ENCODE measurements around the gene IRF2.

Gene IRF2

GRCh38 chr4:184461711-184462441, 12.5 kb downstream of the IRF2 start:
- no peak for TF ChIP-seq CTCF (conservative IDR thresholded peaks at IDR 0.05; ENCODE audit: control insufficient read depth, insufficient read depth, low read depth, low read length)
- no peak overlapping the region for H3K4me3 ChIP-seq (ENCODE audit: control insufficient read depth, low read depth, low read length)
- DNase-seq (ENCODE audit: low read depth) = no peak

GRCh38 chr4:184460499-184461285, 13.7 kb downstream of the IRF2 start:
- no peak overlapping the region for H3K4me3 ChIP-seq (ENCODE audit: control insufficient read depth, low read depth, low read length)
- no peak for TF ChIP-seq CTCF (conservative IDR thresholded peaks at IDR 0.05; ENCODE audit: control insufficient read depth, insufficient read depth, low read depth, low read length)
- no peak for DNase-seq (ENCODE audit: low read depth)

GRCh38 chr4:184459413-184459812, 14.9 kb downstream of the IRF2 start:
- no peak overlapping the region for H3K4me3 ChIP-seq (ENCODE audit: control insufficient read depth, low read depth, low read length)
- no peak for TF ChIP-seq CTCF (conservative IDR thresholded peaks at IDR 0.05; ENCODE audit: control insufficient read depth, insufficient read depth, low read depth, low read length)
- peak; percentile 74 for DNase-seq (ENCODE audit: low read depth)

- TF ChIP-seq CTCF (conservative IDR thresholded peaks at IDR 0.05; ENCODE audit: control insufficient read depth, insufficient read depth, low read depth, low read length) = no peak
- peak; percentile 47 for DNase-seq (ENCODE audit: low read depth)
- no peak overlapping the region for H3K4me3 ChIP-seq (ENCODE audit: control insufficient read depth, low read depth, low read length)
Observed at GRCh38 chr4:184457535-184458249, 16.7 kb downstream of the IRF2 start.

GRCh38 chr4:184456337-184456736, 18.0 kb downstream of the IRF2 start:
- TF ChIP-seq CTCF (conservative IDR thresholded peaks at IDR 0.05; ENCODE audit: control insufficient read depth, insufficient read depth, low read depth, low read length) = no peak
- H3K4me3 ChIP-seq (ENCODE audit: control insufficient read depth, low read depth, low read length) = no peak overlapping the region
- DNase-seq (ENCODE audit: low read depth) = no peak

- TF ChIP-seq CTCF (conservative IDR thresholded peaks at IDR 0.05; ENCODE audit: control insufficient read depth, insufficient read depth, low read depth, low read length) = no peak
- no peak for DNase-seq (ENCODE audit: low read depth)
- no peak overlapping the region for H3K4me3 ChIP-seq (ENCODE audit: control insufficient read depth, low read depth, low read length)
Observed at GRCh38 chr4:184455299-184455698, 19.1 kb downstream of the IRF2 start.
